ENCODE results near the gene PDE7B. TPM values are rescaled to one million over a fixed set of nuclear protein-coding genes. Genes with fewer than 3 reads are reported as not detected.

The PDE7B gene
- total and polyA plus RNA-seq, 2 donors from 2014 or later, result 4.6 to 15.4 TPM

DNA sequence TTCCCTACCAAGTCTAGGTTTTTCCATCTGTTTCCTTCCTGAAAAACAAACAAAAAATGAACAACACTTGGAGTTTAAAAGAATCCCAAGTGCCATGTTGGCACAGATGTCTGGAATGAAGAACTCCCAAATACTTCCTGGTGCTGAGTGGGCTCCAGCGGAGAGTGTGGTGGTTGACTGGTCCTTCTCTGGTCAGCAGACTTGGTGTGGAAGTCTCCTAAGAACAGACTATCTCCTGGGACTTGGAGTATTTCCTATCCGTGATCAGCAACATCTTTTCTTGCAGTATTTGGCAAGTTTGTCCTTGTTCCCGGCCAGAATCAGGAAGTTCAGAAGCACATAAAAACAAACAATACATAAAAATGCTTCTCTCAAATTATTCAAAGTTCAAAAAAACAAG is 244.5 kb downstream of the PDE7B start:
- Histone ChIP-seq H3K4me1 (ENCODE audit: control insufficient read depth in 2 of 3, insufficient read depth in 2 of 3, low read depth in 1 of 3, low read length in 3 of 3) (no peaks in the 10 kb centered on the region), H3K27ac (ENCODE audit: low read depth in 2 of 2, low read length in 2 of 2) (peak overlapping the region; percentile 0 to 79), H3K4me3 (ENCODE audit: low read length in 3 of 3) (no peak overlapping the region), H3K9ac (ENCODE audit: low read length in 3 of 3) (no peak overlapping the region), H3K9me3 (ENCODE audit: control insufficient read depth in 2 of 3, insufficient read depth in 1 of 3, low read length in 3 of 3) (peaks cover 0 to 10% (median 2%) of the 10 kb centered on the region in 3 donors), H3K36me3 (ENCODE audit: control insufficient read depth in 2 of 3, insufficient read depth in 3 of 3, low read length in 3 of 3) (no peaks in the 10 kb centered on the region), H3K27me3 (ENCODE audit: control insufficient read depth, insufficient read depth, low read length) (no peaks in the 10 kb centered on the region)
- DNase-seq (peak in 1 of 5 donors; percentile 45), FAIRE-seq (peak; percentile 21)
- intact Hi-C loops (cut with DNase I), result no loop called here
- TF ChIP-seq, protein P1, sequence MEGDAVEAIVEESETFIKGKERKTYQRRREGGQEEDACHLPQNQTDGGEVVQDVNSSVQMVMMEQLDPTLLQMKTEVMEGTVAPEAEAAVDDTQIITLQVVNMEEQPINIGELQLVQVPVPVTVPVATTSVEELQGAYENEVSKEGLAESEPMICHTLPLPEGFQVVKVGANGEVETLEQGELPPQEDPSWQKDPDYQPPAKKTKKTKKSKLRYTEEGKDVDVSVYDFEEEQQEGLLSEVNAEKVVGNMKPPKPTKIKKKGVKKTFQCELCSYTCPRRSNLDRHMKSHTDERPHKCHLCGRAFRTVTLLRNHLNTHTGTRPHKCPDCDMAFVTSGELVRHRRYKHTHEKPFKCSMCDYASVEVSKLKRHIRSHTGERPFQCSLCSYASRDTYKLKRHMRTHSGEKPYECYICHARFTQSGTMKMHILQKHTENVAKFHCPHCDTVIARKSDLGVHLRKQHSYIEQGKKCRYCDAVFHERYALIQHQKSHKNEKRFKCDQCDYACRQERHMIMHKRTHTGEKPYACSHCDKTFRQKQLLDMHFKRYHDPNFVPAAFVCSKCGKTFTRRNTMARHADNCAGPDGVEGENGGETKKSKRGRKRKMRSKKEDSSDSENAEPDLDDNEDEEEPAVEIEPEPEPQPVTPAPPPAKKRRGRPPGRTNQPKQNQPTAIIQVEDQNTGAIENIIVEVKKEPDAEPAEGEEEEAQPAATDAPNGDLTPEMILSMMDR (IDR thresholded peaks at IDR 0.05; ENCODE audit: borderline replicate concordance, extremely low read depth, insufficient read depth), result no peak

DNA sequence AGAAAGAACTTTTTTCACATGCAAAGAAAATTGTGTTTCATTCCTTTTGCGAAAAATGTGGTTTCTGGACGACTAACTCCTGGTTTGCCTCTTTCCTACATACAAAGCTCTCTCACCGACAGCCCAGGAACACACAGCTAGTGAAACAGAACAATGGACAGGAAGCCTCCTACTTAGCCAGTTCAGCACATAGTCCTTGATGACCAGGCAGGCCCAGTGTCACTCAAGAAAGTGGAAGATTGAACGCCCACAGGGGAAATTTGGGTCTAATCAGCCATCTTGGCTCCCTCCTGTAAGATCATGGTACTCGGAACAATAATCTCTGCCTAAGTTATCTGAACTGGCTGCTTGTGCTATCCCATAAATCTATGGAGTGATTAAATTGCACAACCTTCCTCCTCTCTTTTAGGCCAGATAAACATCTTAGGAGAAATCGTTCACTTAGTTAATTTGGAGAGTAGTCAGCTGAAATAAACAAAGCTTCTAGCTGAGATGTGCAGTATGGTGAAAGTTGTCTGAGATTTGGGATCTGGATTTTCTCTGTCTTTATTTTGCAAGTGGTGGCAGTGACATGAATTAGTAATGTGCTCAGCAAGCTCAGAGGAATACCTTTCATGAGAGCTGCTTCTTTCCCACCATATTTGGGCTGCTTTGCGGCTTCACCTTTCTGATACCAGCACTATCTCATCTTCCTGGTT is 251.6 kb downstream of the PDE7B start:
- intact Hi-C loops (cut with DNase I), result no loop called here
- TF ChIP-seq, protein P1 (IDR thresholded peaks at IDR 0.05; ENCODE audit: borderline replicate concordance, extremely low read depth, insufficient read depth), result no peak
- H3K4me1 ChIP-seq (ENCODE audit: control insufficient read depth in 2 of 3, insufficient read depth in 2 of 3, low read depth in 1 of 3, low read length in 3 of 3), result peaks cover 5 to 16% (median 9%) of the 10 kb centered on the region in 3 donors
- H3K36me3 ChIP-seq (ENCODE audit: control insufficient read depth in 2 of 3, insufficient read depth in 3 of 3, low read length in 3 of 3), result no peaks in the 10 kb centered on the region
- H3K4me3 ChIP-seq (ENCODE audit: low read length in 3 of 3), result no peak overlapping the region
- DNase-seq (peak in 2 of 5 donors; percentile 36 to 47), FAIRE-seq (no peak)
- peak overlapping the region; percentile 61 to 84 for H3K27ac ChIP-seq (ENCODE audit: low read depth in 2 of 2, low read length in 2 of 2)
- H3K27me3 ChIP-seq (ENCODE audit: control insufficient read depth, insufficient read depth, low read length), result no peaks in the 10 kb centered on the region
- no peak overlapping the region for H3K9ac ChIP-seq (ENCODE audit: low read length in 3 of 3)
- no peaks in the 10 kb centered on the region for H3K9me3 ChIP-seq (ENCODE audit: control insufficient read depth in 2 of 3, insufficient read depth in 1 of 3, low read length in 3 of 3)

DNA sequence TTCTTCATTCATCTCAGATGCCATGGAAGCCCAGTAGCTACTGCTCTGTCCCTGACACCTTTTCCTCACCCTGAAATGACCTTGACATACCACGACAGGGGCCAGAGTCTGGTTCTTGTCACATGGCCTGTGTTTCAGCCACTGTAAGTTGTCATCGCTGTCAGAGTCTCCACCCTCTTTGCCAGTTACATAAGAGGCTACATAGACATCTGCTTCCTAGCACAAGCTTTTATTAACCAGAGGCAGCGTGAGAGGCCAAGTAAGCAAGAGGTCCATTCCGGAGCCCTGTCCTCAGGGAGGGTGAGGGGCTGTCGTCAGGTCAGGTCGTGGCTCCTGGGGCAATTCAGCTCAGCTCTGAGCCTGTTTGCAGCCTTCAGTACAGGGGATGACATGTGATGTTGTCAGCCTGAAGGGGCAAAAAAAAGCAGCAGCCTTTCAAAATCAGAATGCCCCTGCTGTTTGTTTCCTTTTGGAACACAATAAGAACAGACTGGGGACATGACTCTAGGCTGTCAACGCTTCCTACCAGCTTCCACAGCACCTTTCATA is 252.3 kb downstream of the PDE7B start:
- TF ChIP-seq, protein P1 (IDR thresholded peaks at IDR 0.05; ENCODE audit: borderline replicate concordance, extremely low read depth, insufficient read depth), result no peak
- H3K4me1 ChIP-seq (ENCODE audit: control insufficient read depth in 2 of 3, insufficient read depth in 2 of 3, low read depth in 1 of 3, low read length in 3 of 3), result peaks cover 5 to 16% (median 9%) of the 10 kb centered on the region in 3 donors
- H3K27me3 ChIP-seq (ENCODE audit: control insufficient read depth, insufficient read depth, low read length), result no peaks in the 10 kb centered on the region
- H3K4me3 ChIP-seq (ENCODE audit: low read length in 3 of 3), result no peak overlapping the region
- no peak overlapping the region for H3K9ac ChIP-seq (ENCODE audit: low read length in 3 of 3)
- H3K27ac ChIP-seq (ENCODE audit: low read depth in 2 of 2, low read length in 2 of 2), result peak overlapping the region; percentile 61 to 84
- DNase-seq (peak in 4 of 5 donors; percentile 26 to 83 (median 60)), FAIRE-seq (no peak)
- intact Hi-C loops (cut with DNase I), result no loop called here
- no peaks in the 10 kb centered on the region for H3K36me3 ChIP-seq (ENCODE audit: control insufficient read depth in 2 of 3, insufficient read depth in 3 of 3, low read length in 3 of 3)
- no peaks in the 10 kb centered on the region for H3K9me3 ChIP-seq (ENCODE audit: control insufficient read depth in 2 of 3, insufficient read depth in 1 of 3, low read length in 3 of 3)

All from kidney (tissue), 14 donors.